HG02981 (cell line): ENCODE data around the gene STT3B.
"Not testable (repeated sequence)": the region's sequence is repeated elsewhere in the genome, so short reads cannot be mapped to it uniquely, and the experiment has no call there.

Source experiments
- ATAC-seq: cut with Tn5 transposase; IDR thresholded peaks from one replicate; pipeline ENCODE4 v1.9.1; 2021; ENCODE audit warnings: mild to moderate bottlenecking, moderate library complexity; ENCODE audit not compliant: unreplicated experiment

STT3B gene

GRCh38 chr3:31532587-31533168 is at the start of gene STT3B:
TSS of gene STT3B (plus strand) at chr3:31532925. CDS start at chr3:31532999, 74 bp downstream.
- peak; percentile 41 for ATAC-seq

GRCh38 chr3:31483776-31484175 is 48.9 kb upstream of the STT3B start:
- ATAC-seq: no peak

GRCh38 chr3:31485196-31485595 is 47.5 kb upstream of the STT3B start:
- ATAC-seq: no peak

GRCh38 chr3:31486865-31487533 is 45.7 kb upstream of the STT3B start:
- no peak for ATAC-seq

- ATAC-seq: no peak
Observed at GRCh38 chr3:31488475-31489017, 44.2 kb upstream of the STT3B start.

GRCh38 chr3:31490502-31490901 is 42.2 kb upstream of the STT3B start:
- no peak for ATAC-seq

- no peak for ATAC-seq
Observed at GRCh38 chr3:31491660-31492059, 41.1 kb upstream of the STT3B start.

GRCh38 chr3:31493149-31493548 is 39.6 kb upstream of the STT3B start:
- no peak for ATAC-seq

GRCh38 chr3:31495971-31496665 is 36.6 kb upstream of the STT3B start:
- no peak for ATAC-seq

GRCh38 chr3:31498791-31499190 is 33.9 kb upstream of the STT3B start:
- no peak for ATAC-seq

GRCh38 chr3:31499281-31499680 is 33.4 kb upstream of the STT3B start:
- no peak for ATAC-seq

GRCh38 chr3:31502803-31503221 is 29.9 kb upstream of the STT3B start:
- no peak for ATAC-seq

- no peak for ATAC-seq
Observed at GRCh38 chr3:31503456-31503855, 29.3 kb upstream of the STT3B start.

GRCh38 chr3:31504230-31504629 is 28.5 kb upstream of the STT3B start:
- ATAC-seq: no peak

GRCh38 chr3:31505371-31506048 is 27.2 kb upstream of the STT3B start:
- no peak for ATAC-seq

- ATAC-seq: not testable (repeated sequence)
Observed at GRCh38 chr3:31506515-31506914, 26.2 kb upstream of the STT3B start.

- ATAC-seq: no peak
Observed at GRCh38 chr3:31508452-31509146, 24.1 kb upstream of the STT3B start.

GRCh38 chr3:31509147-31509728 is 23.5 kb upstream of the STT3B start:
- no peak for ATAC-seq

- no peak for ATAC-seq
Observed at GRCh38 chr3:31514570-31514969, 18.2 kb upstream of the STT3B start.
